Parathyroid adenoma (tissue), 2 donors: ENCODE results near the gene BRPF1.

ENCODE experiments used
- H2AFZ ChIP-seq: fragments of 300-600 bp; sonication (generic); one replicate; pipeline ENCODE4 v1.7.0; 2017; ENCODE audit warnings: antibody characterized with exemption, mild to moderate bottlenecking
- H3K27ac ChIP-seq: fragments of 300-600 bp; sonication (generic); one replicate; pipeline ENCODE4 v1.7.0; 2017
- H3K27me3 ChIP-seq: fragments of 300-600 bp; sonication (generic); one replicate; pipeline ENCODE4 v1.7.0; 2017; ENCODE audit warnings: low read length; ENCODE audit not compliant: control insufficient read depth, insufficient read depth
- H3K36me3 ChIP-seq: fragments of 300-600 bp; sonication (generic); one replicate; pipeline ENCODE4 v1.7.0; 2017; ENCODE audit warnings: low read length; ENCODE audit not compliant: control insufficient read depth, insufficient read depth
- H3K4me1 ChIP-seq: fragments of 300-600 bp; sonication (generic); one replicate; pipeline ENCODE4 v1.7.0; 2017; ENCODE audit warnings: control low read depth
- H3K4me2 ChIP-seq: fragments of 300-600 bp; sonication (generic); one replicate; pipeline ENCODE4 v1.7.0; 2017; ENCODE audit warnings: low read length
- H3K4me3 ChIP-seq: fragments of 300-600 bp; sonication (generic); one replicate; pipeline ENCODE4 v1.7.0; 2017; ENCODE audit warnings: low read depth, low read length
- H3K79me2 ChIP-seq: fragments of 300-600 bp; sonication (generic); one replicate; pipeline ENCODE4 v1.7.0; 2017; ENCODE audit warnings: control low read depth
- H3K9ac ChIP-seq: fragments of 300-600 bp; sonication (generic); one replicate; pipeline ENCODE4 v1.7.0; 2017; ENCODE audit warnings: mild to moderate bottlenecking
- H3K9me3 ChIP-seq: fragments of 300-600 bp; sonication (generic); one replicate; pipeline ENCODE4 v1.7.0; 2017; ENCODE audit warnings: low read length; ENCODE audit not compliant: control insufficient read depth
- CTCF ChIP-seq: fragments of 300-600 bp; sonication (generic); IDR thresholded peaks from one replicate; pipeline ENCODE4 v1.7.0; 2017; ENCODE audit warnings: antibody characterized with exemption, mild to moderate bottlenecking
- donor health status: primary hyperparathyroidism.

Gene BRPF1

GRCh38 chr3:9701006-9701405, 30.5 kb upstream of the BRPF1 start:
- TF ChIP-seq CTCF: no peak
- Histone ChIP-seq H3K27me3 (no peaks in the 10 kb centered on the region), H3K79me2 (no peaks in the 10 kb centered on the region), H2AFZ (no peak overlapping the region), H3K9me3 (no peaks in the 10 kb centered on the region), H3K36me3 (no peaks in the 10 kb centered on the region), H3K4me3 (no peak overlapping the region), H3K27ac (no peak overlapping the region), H3K4me2 (no peak overlapping the region), H3K4me1 (no peaks in the 10 kb centered on the region), H3K9ac (no peak overlapping the region)

GRCh38 chr3:9701711-9702110, 29.8 kb upstream of the BRPF1 start:
- H3K36me3 ChIP-seq: no peaks in the 10 kb centered on the region

GRCh38 chr3:9703240-9703639, 28.3 kb upstream of the BRPF1 start:
- no peak for TF ChIP-seq CTCF
- H3K4me2 ChIP-seq: no peak overlapping the region
- no peaks in the 10 kb centered on the region for H3K79me2 ChIP-seq
- H3K27me3 ChIP-seq: no peaks in the 10 kb centered on the region
- no peak overlapping the region for H2AFZ ChIP-seq
- no peaks in the 10 kb centered on the region for H3K4me1 ChIP-seq
- H3K4me3 ChIP-seq: no peak overlapping the region
- no peaks in the 10 kb centered on the region for H3K36me3 ChIP-seq
- no peaks in the 10 kb centered on the region for H3K9me3 ChIP-seq
- no peak overlapping the region for H3K27ac ChIP-seq
- no peak overlapping the region for H3K9ac ChIP-seq

More at GRCh38 chr3:9701711-9702110, 29.8 kb upstream of the BRPF1 start:
- H3K79me2 ChIP-seq: no peaks in the 10 kb centered on the region
- no peaks in the 10 kb centered on the region for H3K27me3 ChIP-seq
- no peak overlapping the region for H2AFZ ChIP-seq
- H3K4me2 ChIP-seq: no peak overlapping the region
- no peak overlapping the region for H3K4me3 ChIP-seq
- no peak overlapping the region for H3K27ac ChIP-seq
- no peaks in the 10 kb centered on the region for H3K9me3 ChIP-seq
- no peaks in the 10 kb centered on the region for H3K4me1 ChIP-seq
- H3K9ac ChIP-seq: no peak overlapping the region
- TF ChIP-seq CTCF: no peak

GRCh38 chr3:9703736-9704346, 27.7 kb upstream of the BRPF1 start, which contains the start of gene CPNE9:
Gene CPNE9, plus strand, starts transcription at chr3:9703833. Its CDS starts 164 bp downstream, at chr3:9703997.
- no peak for TF ChIP-seq CTCF
- H3K9ac ChIP-seq: no peak within 1 kb of the TSS
- no peaks in the 10 kb centered on the region for H3K4me1 ChIP-seq
- no peaks in the 10 kb centered on the region for H3K27me3 ChIP-seq
- peak within 1 kb of the TSS; percentile 85 for H2AFZ ChIP-seq
- H3K27ac ChIP-seq: no peak within 1 kb of the TSS
- H3K36me3 ChIP-seq: no peaks in the 10 kb centered on the region
- H3K4me3 ChIP-seq: peak within 1 kb of the TSS; percentile 31
- no peaks in the 10 kb centered on the region for H3K79me2 ChIP-seq
- H3K9me3 ChIP-seq: no peaks in the 10 kb centered on the region
- peak within 1 kb of the TSS; percentile 57 for H3K4me2 ChIP-seq
